HG03103 (cell line): ENCODE measurements around the gene ANGPTL4.
"Not testable (repeated sequence)": the region's sequence is repeated elsewhere in the genome, so short reads cannot be mapped to it uniquely, and the experiment has no call there.

Experiments used
- ATAC-seq: cut with Tn5 transposase; IDR thresholded peaks from one replicate; pipeline ENCODE4 v1.9.1; 2021; ENCODE audit warnings: low read depth; ENCODE audit not compliant: unreplicated experiment

Gene ANGPTL4

GRCh38 chr19:8361921-8362793 lies 1.8 kb upstream of the ANGPTL4 start:
- ATAC-seq = no peak

DNA sequence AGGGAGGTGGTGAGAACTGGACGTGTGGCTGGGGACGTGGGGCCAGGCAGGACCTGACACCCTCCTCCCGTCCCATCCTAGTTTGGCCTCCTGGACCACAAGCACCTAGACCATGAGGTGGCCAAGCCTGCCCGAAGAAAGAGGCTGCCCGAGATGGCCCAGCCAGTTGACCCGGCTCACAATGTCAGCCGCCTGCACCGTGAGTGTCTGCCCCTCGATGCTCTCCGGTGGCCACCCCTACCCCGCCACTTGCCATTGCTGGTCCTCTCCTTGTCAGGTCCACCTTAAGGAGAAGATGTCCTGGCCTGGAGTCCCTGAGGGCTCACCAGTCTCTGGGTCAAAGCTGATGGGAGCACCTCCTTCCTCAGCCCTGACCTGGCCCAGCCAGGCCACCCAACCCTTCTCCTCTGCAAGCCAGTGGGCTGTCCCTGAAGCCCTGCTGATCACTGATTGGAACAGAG lies 2.2 kb downstream of the ANGPTL4 start:
- no peak for ATAC-seq

DNA sequence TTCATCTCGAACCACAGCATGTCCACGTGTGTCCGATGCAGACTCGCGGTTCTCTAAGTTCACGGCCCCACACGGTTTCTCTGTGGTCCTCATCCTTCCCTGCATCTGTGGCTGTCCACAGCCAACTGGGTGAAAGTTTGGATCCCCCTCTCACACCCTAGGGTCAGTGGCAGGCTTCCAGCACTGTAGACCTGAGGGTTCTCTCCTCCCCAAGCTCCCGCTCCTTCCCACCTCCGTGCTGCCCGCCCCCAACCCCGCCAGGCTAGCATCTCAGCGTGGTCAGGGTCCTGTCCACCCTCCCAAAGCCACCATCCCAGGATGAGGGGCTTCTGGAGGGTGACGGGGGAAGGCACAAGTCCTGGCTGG lies 3.0 kb downstream of the ANGPTL4 start:
- ATAC-seq = no peak

- ATAC-seq = no peak
These were observed 3.5 kb downstream of the ANGPTL4 start for GRCh38 chr19:8367327-8368001.

- no peak for ATAC-seq
These were observed 6.4 kb downstream of the ANGPTL4 start for GRCh38 chr19:8370176-8371010.

GRCh38 chr19:8371011-8371804 lies 7.3 kb downstream of the ANGPTL4 start:
- ATAC-seq = no peak

- no peak for ATAC-seq
These were observed 10.2 kb downstream of the ANGPTL4 start for GRCh38 chr19:8373867-8374813.

- not testable (repeated sequence) for ATAC-seq
These were observed 11.8 kb downstream of the ANGPTL4 start for GRCh38 chr19:8375766-8376165.

DNA sequence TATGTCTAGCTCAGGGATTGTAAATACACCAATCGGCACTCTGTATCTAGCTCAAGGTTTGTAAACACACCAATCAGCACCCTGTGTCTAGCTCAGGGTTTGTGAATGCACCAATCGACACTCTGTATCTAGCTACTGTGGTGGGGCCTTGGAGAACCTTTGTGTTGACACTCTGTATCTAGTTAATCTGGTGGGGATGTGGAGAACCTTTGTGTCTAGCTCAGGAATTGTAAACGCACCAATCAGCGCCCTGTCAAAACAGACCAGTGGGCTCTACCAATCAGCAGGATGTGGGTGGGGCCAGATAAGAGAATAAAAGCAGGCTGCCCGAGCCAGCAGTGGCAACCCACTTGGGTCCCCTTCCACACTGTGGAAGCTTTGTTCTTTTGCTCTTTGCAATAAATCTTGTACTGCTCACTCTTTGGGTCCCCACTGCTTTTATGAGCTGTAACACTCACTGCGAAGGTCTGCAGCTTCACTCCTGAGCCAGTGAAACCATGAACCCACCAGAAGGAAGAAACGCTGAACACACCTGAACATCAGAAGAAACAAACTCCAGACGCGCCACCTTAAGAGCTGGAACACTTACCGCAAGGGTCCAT lies 12.5 kb downstream of the ANGPTL4 start:
- not testable (repeated sequence) for ATAC-seq

GRCh38 chr19:8377598-8377997 lies 13.6 kb downstream of the ANGPTL4 start:
- no peak for ATAC-seq

DNA sequence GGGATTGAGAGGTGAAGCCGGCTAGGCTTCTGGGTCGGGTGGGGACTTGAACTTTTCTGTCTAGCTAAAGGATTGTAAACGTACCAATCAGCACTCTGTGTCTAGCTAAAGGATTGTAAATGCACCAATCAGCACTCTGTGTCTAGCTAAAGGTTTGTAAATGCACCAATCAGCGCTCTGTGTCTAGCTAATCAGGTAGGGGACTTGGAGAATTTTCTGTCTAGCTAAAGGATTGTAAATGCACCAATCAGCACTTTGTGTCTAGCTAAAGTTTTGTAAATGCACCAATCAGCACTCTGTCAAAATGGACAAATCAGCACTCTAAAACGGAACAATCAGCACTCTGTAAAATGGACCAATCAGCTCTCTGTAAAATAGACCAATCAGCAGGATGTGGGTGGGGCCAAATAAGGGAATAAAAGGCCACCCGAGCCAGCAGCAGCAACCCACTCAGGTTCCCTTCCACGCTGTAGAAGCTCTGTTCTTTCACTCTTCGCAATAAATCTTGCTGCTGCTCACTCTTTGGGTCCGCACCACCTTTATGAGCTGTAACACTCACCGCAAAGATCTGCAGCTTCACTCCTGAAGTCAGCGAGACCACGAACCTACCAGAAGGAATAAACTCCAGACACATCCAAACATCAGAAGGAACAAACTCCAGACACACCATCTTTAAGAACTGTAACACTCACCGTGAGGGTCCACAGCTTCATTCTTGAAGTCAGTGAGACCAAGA lies 15.4 kb downstream of the ANGPTL4 start:
- not testable (repeated sequence) for ATAC-seq

DNA sequence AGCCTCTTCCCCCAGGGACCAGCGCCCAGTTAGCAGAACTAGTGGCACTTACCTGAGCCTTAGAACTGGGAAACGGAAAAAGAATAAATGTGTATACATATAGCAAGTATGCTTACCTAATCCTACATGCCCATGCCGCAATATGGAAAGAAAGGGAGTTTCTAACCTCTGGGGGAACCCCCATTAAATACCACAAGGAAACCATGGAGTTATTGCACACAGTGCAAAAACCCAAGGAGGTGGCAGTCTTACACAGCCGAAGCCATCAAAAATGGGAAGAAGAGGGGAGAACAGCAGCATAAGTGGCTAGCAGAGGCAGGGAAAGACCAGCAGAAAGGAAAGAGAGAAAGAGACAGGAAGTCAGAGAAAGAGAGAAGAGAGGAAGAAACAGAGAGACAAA lies 20.6 kb downstream of the ANGPTL4 start:
- ATAC-seq = not testable (repeated sequence)

DNA sequence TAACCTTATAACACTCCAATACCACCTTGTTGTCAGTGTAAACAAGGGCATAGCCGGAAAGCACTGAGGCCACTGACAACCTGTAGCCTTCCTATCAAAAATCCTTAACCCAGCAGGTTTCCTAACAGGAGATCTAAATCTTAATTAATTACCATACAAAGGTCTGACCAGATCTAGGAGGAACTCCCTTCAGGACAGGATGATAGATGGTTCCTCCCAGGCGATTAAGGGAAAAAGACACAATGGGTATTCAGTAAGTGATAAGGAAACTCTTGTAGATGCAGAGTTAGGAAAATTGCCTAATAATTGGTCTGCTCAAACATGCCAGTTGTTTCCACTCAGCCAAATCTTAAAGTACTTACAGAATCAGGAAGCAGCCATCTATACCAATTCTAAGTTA lies 21.1 kb downstream of the ANGPTL4 start:
- ATAC-seq = not testable (repeated sequence)

DNA sequence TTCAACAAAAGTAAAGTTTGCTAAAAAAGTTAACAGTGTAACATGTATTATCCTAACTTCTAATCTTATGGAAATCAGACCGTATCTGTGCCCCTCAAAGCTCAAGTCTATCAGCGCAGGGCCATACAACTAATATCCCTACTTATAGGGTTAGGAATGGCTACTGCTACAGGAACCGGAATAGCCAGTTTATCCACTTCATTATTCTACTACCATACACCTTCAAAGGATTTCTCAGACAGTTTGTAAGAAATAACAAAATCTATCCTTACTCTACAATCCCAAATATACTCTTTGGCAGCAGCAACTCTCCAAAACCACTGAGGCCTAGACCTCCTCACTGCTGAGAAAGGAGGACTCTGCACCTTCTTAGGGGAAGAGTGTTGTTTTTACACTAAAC lies 21.6 kb downstream of the ANGPTL4 start:
- not testable (repeated sequence) for ATAC-seq

GRCh38 chr19:8386419-8386818 lies 22.5 kb downstream of the ANGPTL4 start:
- not testable (repeated sequence) for ATAC-seq

DNA sequence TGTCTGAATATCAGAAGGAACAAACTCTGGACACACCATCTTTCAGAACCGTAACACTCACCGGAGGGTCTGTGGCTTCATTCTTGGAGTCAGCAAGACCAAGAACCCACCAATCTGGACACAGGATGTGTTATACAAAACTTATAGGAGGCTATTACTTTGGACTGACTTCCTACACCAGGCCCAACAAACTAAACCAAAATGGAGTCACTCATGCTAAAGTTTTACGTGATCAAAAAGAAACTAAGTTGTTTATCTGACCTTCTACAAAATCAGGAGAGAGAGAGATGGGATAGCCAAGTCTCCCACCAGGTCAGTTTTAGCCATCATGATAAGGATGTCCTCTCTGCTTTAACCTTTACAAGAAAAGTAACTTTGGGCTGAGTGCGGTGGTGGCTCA lies 23.0 kb downstream of the ANGPTL4 start:
- no peak for ATAC-seq

- ATAC-seq = no peak
These were observed 24.0 kb downstream of the ANGPTL4 start for GRCh38 chr19:8387688-8388611.
